Keratinocyte (primary cell): ENCODE measurements around the gene FSIP1. TPM values are rescaled to one million over a fixed set of nuclear protein-coding genes. Genes with fewer than 3 reads are reported as not detected.

ENCODE experiments used
- DNase-seq: peaks from one replicate; pipeline ENCODE4 v3.0.0-alpha.2; 2011; ENCODE audit warnings: low read depth, missing footprints, low spot score
- FAIRE-seq: peaks from 2 replicates; lab custom pipeline; 2011; peaks lifted over from hg19 to GRCh38; lab: Jason Lieb, UNC
- H2AFZ ChIP-seq: 2 replicates; pipeline ENCODE4 v1.6.0; 2012; ENCODE audit warnings: low read length, control low read depth, inconsistent platforms; ENCODE audit not compliant: control insufficient read depth
- H3K27ac ChIP-seq: 2 replicates; pipeline ENCODE4 v1.5.1; 2011; ENCODE audit warnings: low read length; ENCODE audit not compliant: control insufficient read depth, insufficient read depth
- H3K27me3 ChIP-seq: 3 replicates; pipeline ENCODE4 v1.6.0; 2011; ENCODE audit warnings: low read length; ENCODE audit not compliant: control insufficient read depth, insufficient read depth; ENCODE audit errors: extremely low read depth
- H3K36me3 ChIP-seq, 2 experiments: 2 replicates in 1 of 2; 3 replicates in 1 of 2; pipeline ENCODE4 v1.5.1; 2011; ENCODE audit warnings: low read length in 2 of 2, mild to moderate bottlenecking in 1 of 2; ENCODE audit not compliant: control insufficient read depth in 2 of 2, insufficient read depth in 2 of 2; ENCODE audit errors: extremely low read depth in 1 of 2
- H3K4me1 ChIP-seq: 3 replicates; pipeline ENCODE4 v1.5.1; 2011; ENCODE audit warnings: low read length; ENCODE audit not compliant: control insufficient read depth, insufficient read depth; ENCODE audit errors: extremely low read depth
- H3K4me2 ChIP-seq: 3 replicates; pipeline ENCODE4 v1.6.0; 2011; ENCODE audit warnings: low read depth, low read length; ENCODE audit not compliant: control insufficient read depth, insufficient read depth; ENCODE audit errors: extremely low read depth
- H3K4me3 ChIP-seq, 3 experiments: fragments of 200-600 bp in 1 of 3; sonication (generic) in 1 of 3; 2 replicates in 2 of 3; 3 replicates in 1 of 3; pipeline ENCODE4 v1.5.1; 2011 to 2016; ENCODE audit warnings: low read length in 3 of 3, mild to moderate bottlenecking in 3 of 3, control low read depth in 2 of 3, inconsistent platforms in 1 of 3, low read depth in 1 of 3, mixed read lengths in 1 of 3, mixed run types in 1 of 3, moderate library complexity in 1 of 3; ENCODE audit not compliant: control insufficient read depth in 2 of 3, insufficient read depth in 2 of 3; ENCODE audit errors: extremely low read depth in 1 of 3
- H3K79me2 ChIP-seq: 2 replicates; pipeline ENCODE4 v1.6.0; 2012; ENCODE audit warnings: low read length; ENCODE audit not compliant: control insufficient read depth, insufficient read depth
- H3K9ac ChIP-seq: 3 replicates; pipeline ENCODE4 v1.6.0; 2011; ENCODE audit warnings: low read length; ENCODE audit not compliant: control insufficient read depth, insufficient read depth; ENCODE audit errors: extremely low read depth
- H3K9me1 ChIP-seq: 3 replicates; pipeline ENCODE4 v1.6.0; 2011; ENCODE audit warnings: low read length; ENCODE audit not compliant: control insufficient read depth, insufficient read depth; ENCODE audit errors: extremely low read depth
- H3K9me3 ChIP-seq: 2 replicates; pipeline ENCODE4 v1.5.1; 2012; ENCODE audit warnings: low read depth, low read length; ENCODE audit not compliant: control insufficient read depth
- H4K20me1 ChIP-seq: 3 replicates; pipeline ENCODE4 v1.6.0; 2011; ENCODE audit warnings: low read length; ENCODE audit not compliant: control insufficient read depth, insufficient read depth; ENCODE audit errors: extremely low read depth
- EZH2 ChIP-seq: IDR thresholded peaks from one replicate; pipeline ENCODE4 v1.6.1; 2012; ENCODE audit warnings: inconsistent platforms, mild to moderate bottlenecking, low read length, moderate library complexity
- dilution Hi-C: fragments of 300-500 bp; cut with MboI; formaldehyde crosslinking; loops from one replicate; pipeline ENCODE4 v1.7.0; 2020; ENCODE audit warnings: low sequenced_read_pairs; ENCODE audit not compliant: extremely low pct_ligation_motif_present
- polyA plus RNA-seq, 5 experiments: library from polyadenylated mRNA; depleted of rRNA in 3 of 5; stranded (reverse) in 3 of 5; stranded (forward) in 1 of 5; unstranded in 1 of 5; fragments of >200 nt; gene quantifications; 1 replicate in 1 of 5; 2 replicates in 3 of 5; 3 replicates in 1 of 5; pipeline versions ENCODE4 v1.2.1 to v1.2.3, GENCODE V29; 2011 to 2012; ENCODE audit warnings: missing spikeins in 2 of 5, low read depth in 1 of 5, low replicate concordance in 1 of 5
- TF ChIP-seq, protein P1 (sequence below), 3 experiments: IDR thresholded peaks in 1 of 3; conservative IDR thresholded peaks in 1 of 3; optimal IDR thresholded peaks in 1 of 3; 2 replicates in 2 of 3; 3 replicates in 1 of 3; pipeline versions ENCODE3 to v1.5.1; 2011; ENCODE audit warnings: low read length in 3 of 3, mild to moderate bottlenecking in 3 of 3, moderate library complexity in 2 of 3, control low read depth in 1 of 3, inconsistent platforms in 1 of 3; ENCODE audit not compliant: insufficient read depth in 2 of 3; ENCODE audit errors: extremely low read depth in 1 of 3

The FSIP1 gene
- polyA plus RNA-seq, 1 donor (not counting 4 experiments of a cell fraction or from before 2014, with no cell fraction given), result 1.5 TPM

DNA sequence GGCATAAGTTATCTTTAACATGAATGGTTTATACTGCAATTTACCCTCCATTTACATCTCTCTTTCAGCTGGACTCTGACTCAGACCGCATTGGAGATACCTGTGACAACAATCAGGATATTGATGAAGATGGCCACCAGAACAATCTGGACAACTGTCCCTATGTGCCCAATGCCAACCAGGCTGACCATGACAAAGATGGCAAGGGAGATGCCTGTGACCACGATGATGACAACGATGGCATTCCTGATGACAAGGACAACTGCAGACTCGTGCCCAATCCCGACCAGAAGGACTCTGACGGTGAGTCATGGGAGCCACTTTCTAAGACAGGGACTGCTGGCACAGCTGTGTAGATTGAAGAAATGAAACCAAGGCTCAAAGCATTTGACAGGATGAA is 190.1 kb downstream of the FSIP1 start:
- peaks cover 65% of the 10 kb centered on the region for H4K20me1 ChIP-seq
- dilution Hi-C loops, result no loop called here

GRCh38 chr15:39591896-39592315 is 190.7 kb downstream of the FSIP1 start:
- Histone ChIP-seq H3K9me3 (no peaks in the 10 kb centered on the region), H3K4me1 (no peaks in the 10 kb centered on the region), H3K9ac (no peak overlapping the region), H3K27me3 (no peaks in the 10 kb centered on the region), H3K4me3 (no peak overlapping the region), H3K27ac (no peak overlapping the region), H3K9me1 (no peaks in the 10 kb centered on the region), H3K79me2 (no peaks in the 10 kb centered on the region), H3K4me2 (no peak overlapping the region), H3K36me3 (peaks cover 44 to 71% of the 10 kb centered on the region in 2 experiments), H2AFZ (no peak overlapping the region), H4K20me1 (peaks cover 69% of the 10 kb centered on the region)
- dilution Hi-C loops, result no loop called here
- peak; percentile 23 for DNase-seq
- no peak for FAIRE-seq
- TF ChIP-seq, protein P1, sequence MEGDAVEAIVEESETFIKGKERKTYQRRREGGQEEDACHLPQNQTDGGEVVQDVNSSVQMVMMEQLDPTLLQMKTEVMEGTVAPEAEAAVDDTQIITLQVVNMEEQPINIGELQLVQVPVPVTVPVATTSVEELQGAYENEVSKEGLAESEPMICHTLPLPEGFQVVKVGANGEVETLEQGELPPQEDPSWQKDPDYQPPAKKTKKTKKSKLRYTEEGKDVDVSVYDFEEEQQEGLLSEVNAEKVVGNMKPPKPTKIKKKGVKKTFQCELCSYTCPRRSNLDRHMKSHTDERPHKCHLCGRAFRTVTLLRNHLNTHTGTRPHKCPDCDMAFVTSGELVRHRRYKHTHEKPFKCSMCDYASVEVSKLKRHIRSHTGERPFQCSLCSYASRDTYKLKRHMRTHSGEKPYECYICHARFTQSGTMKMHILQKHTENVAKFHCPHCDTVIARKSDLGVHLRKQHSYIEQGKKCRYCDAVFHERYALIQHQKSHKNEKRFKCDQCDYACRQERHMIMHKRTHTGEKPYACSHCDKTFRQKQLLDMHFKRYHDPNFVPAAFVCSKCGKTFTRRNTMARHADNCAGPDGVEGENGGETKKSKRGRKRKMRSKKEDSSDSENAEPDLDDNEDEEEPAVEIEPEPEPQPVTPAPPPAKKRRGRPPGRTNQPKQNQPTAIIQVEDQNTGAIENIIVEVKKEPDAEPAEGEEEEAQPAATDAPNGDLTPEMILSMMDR (optimal IDR thresholded peaks at IDR 0.05 in 1 of 3, IDR thresholded peaks at IDR 0.05 in 1 of 3, conservative IDR thresholded peaks at IDR 0.05 in 1 of 3; ENCODE audit: extremely low read depth in 1 of 3, insufficient read depth in 2 of 3, low read length in 3 of 3), result no peak
- no peak for TF ChIP-seq EZH2

More for the DNA sequence above, 190.1 kb downstream of the FSIP1 start:
- Histone ChIP-seq H3K27ac (no peak overlapping the region), H3K27me3 (no peaks in the 10 kb centered on the region), H3K9ac (no peak overlapping the region), H3K4me1 (no peaks in the 10 kb centered on the region), H3K9me1 (no peaks in the 10 kb centered on the region), H3K4me2 (no peak overlapping the region), H3K4me3 (no peak overlapping the region), H3K9me3 (no peaks in the 10 kb centered on the region), H3K36me3 (peaks cover 40 to 66% of the 10 kb centered on the region in 2 experiments), H3K79me2 (no peaks in the 10 kb centered on the region), H2AFZ (no peak overlapping the region)
- DNase-seq (peak; percentile 65), FAIRE-seq (no peak)
- no peak for TF ChIP-seq EZH2
- TF ChIP-seq, protein P1 (optimal IDR thresholded peaks at IDR 0.05 in 1 of 3, IDR thresholded peaks at IDR 0.05 in 1 of 3, conservative IDR thresholded peaks at IDR 0.05 in 1 of 3; ENCODE audit: extremely low read depth in 1 of 3, insufficient read depth in 2 of 3, low read length in 3 of 3), result peak in 1 of 3 experiments; percentile 4
